ENCODE data around the gene LRRC74B.

LRRC74B gene

GRCh38 chr22:21108379-21109115, 62.8 kb downstream of the LRRC74B start:
- DNase-seq: no peak
